ELF-1 (cell line): ENCODE data around the gene IKZF2.
A peak's percentile ranks its signal among the peaks of the same experiment; 100 is the strongest.

Source experiments
- DNase-seq: peaks from one replicate; pipeline ENCODE4 v3.0.0-alpha.2; 2016; ENCODE audit warnings: low read depth, low spot score

Gene IKZF2

DNA sequence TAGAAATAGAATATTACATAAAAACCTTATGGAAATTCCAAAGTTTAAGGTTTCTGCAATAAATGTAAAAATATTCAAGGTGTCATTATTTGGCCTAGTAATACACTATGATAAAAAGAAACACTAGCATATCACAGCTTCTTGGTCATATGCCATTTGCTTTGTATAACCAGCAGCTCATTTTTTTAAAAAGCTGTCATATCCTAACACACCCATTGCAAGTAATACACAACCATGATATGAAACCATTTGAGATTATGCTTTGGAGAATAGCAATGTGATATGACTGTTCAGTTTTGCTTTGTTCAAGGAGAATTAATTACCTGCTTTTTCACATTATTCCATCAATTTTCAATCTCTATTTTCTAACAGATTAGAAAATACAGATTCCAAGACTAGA is 149.0 kb downstream of the IKZF2 start:
- no peak for DNase-seq

DNA sequence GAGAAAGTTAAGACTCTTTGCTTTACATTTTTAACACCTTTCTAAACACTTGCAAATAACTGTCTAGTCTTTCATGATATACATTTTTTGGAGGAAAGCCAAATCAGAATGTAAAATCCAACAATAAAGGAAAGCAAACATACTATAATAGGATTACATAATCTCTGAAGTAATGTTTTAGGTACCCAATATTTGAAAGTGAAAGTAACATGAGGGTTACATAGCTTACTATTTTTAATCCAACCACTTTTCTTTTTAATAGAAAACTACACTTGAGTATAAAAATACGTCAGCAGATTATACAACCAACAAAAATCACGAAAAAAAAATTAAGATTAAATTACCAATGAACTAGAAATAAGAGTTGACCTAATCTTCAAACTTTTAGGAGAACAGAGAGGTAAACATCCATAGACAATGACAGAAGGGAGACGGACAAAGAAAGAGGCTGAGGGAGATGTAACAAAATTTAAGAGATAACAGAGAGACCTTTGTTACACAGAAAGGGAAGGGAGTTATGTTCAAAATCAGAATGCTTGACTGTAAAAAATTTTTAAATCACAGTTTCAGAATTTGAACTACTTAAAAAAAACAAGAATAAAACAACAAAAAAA is 150.0 kb downstream of the IKZF2 start:
- DNase-seq, result no peak

DNA sequence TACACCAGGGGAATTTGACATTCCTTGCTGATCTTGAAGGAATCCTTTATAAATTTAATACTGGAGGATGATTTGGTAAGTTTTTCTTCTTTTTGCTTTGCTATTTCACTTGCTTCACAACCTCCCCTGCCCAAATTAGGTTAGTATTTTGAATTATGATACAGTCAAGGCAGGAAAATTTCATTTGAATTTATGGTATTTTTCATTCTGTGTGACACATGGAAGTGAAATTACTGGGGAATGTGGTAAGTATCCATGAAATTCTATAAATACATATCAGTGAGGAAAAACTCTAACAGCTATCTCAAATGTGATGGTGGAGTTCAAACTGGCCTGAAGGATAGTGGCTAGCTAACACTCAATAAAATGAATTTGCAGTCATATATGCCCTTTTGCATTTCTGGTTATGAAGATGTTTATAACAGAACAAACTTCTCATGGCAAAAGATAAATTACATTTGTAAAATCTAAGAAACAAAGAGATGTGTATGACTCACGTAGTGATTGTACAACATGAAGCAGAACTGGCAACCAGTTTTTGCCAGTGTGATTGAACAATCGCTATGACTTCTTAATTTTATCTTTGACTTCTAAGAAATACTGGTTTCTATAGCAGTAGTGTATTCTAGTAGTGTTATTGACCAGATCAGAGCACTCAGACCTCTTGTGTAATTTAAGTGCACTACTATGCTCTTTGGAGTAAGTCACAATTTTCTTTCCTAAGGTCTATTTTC is 152.6 kb downstream of the IKZF2 start:
- DNase-seq, result no peak

DNA sequence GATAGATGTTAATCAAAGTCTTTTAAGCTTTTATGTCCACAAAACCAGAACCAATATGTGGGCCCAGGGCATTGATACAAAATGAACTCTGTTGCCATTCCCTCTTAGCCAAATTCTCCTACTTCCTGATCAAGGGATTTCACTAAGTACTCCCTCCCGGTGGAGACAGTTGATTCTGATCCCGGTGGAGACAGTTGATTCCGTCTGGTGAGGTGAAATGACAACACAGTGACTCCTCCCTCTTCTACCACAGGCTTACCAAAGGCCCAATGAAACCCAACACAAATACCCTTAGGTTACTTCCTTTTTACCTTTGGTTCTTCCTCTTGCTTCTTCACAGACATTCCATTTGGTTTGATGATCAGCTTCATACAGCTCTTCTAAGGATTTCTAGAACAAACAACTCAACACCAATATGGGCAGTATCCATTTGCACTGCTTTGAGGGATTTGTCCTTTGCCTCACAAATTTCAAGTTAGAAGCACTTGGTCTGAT is 153.8 kb downstream of the IKZF2 start:
- peak; percentile 79 for DNase-seq

DNA sequence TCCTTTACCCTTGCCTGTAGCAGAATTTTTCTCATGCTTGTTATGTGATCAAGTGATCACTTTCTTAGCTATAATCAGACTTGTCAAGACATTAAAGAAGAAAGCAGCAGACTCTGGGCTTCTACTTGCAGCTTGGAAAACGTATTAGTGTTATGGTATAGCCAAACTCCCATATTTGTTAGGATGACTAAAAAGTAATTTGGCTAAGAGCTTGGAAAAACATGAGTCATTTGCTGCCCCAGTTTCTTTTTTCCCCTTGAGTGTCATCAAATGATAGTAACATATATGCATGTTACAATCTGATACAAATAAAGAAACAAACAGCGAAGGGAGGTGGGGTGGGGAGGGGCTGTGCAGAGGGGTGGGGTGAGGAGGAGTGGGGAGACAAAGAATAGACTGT is 155.5 kb downstream of the IKZF2 start:
- no peak for DNase-seq

DNA sequence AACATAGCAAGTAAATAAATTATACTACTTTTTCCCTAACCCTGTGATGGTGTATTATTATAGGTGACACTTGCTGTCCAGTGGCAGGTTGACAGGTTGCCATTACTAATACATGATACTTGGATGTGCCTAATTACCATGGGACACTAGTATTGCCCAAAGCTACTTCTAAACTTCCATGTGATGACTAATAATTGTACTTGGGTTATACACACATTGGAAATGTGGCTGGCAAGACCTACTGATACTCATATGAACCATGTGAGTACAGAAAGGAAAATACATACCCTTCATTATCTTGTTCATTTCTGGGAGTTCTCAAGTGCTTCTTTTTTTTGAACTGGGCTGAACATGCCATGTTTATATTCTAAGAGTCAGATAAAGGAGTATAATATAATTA is 156.4 kb downstream of the IKZF2 start:
- no peak for DNase-seq

DNA sequence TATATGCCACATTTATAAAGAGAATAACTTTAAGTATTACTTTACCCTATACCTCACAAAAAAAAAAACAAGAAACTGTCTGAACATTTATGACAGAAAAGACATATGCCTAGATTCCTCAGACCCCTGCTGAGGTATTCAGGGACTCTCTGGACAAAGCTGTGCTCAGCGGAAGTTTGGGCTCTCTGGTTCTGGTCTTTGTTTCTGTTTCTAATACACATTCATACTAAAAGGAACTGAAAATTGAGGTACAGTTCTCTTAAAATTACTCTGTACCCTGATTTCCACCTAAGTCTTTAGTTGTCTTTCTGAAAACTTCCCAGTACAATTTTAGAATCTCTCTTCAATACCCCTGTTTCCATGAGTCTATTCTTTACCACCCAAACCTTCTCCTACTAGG is 160.3 kb downstream of the IKZF2 start:
- DNase-seq, result no peak

DNA sequence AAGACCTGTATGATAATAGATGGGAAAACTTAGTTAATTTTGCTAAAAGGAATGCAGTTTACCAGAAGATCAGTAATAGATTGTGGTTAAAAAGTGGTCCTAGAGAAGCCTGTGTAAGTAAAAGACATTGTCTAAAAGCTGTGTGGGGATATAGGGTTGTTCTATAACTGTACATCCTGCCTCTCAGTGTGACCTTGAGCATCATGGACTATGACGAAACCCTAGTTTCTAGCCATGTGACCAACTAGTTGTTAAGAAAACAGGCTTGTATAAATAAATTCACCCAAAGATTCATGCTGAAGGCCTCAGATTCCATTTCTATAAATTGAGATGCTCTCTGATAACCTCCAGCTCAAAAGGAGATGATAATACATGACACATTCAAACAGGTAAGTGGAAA is 160.7 kb downstream of the IKZF2 start:
- DNase-seq, result no peak

DNA sequence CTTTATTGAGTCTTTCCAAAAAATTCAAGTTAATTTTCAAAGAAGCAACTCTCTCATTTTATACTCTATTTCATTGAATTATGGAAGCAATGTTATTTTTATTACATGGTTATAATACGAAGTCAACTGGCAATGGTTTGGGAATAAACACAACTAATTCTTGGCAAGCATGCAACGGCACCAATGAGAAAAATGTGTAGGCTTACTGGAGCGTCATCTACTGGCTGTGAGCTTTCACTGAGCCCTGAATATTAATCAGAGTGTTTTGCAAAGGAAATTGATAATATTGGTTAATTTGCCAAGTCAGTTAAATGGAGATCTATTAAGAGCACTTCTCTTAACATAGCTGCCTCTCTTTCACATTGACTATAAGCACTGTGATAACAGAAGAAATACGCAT is 163.9 kb downstream of the IKZF2 start:
- no peak for DNase-seq

DNA sequence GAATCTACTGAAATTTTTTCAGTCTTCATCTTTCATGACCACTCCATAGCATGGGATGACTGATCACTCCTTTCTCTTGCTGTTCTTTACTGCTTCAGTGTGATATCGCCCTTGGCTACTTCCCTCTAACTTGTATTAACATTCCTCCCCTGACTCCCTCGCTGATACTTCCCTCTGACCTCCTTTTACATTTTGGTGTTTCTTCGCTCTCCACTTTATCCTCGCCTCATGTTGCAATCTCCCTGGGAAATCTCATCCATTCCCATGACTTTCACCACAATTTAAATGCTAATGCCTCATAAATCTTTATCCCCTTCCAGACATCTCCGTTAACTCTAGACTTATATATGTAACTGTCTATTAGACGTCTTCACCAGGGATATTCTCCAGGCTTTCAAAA is 167.3 kb downstream of the IKZF2 start:
- DNase-seq, result no peak

DNA sequence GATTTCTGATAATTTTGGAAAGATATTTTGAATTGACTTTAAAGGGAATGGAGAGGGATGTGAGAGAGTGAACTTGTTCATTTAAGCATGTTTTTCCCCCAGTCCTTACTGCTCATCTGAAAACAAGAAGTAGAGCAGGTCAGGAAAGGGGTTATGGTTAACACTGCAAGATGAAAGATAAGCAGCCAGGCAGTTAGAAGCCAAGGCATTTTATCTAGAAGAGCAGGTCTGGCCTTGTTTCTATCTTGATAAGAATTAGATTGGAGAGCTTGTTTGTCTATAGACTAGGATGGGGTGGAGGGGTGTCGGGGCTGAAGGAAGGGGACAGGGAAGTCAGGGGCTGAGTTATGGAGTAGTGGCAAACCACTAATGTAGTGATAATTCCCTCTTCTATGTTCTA is 171.6 kb downstream of the IKZF2 start:
- DNase-seq, result peak; percentile 38

DNA sequence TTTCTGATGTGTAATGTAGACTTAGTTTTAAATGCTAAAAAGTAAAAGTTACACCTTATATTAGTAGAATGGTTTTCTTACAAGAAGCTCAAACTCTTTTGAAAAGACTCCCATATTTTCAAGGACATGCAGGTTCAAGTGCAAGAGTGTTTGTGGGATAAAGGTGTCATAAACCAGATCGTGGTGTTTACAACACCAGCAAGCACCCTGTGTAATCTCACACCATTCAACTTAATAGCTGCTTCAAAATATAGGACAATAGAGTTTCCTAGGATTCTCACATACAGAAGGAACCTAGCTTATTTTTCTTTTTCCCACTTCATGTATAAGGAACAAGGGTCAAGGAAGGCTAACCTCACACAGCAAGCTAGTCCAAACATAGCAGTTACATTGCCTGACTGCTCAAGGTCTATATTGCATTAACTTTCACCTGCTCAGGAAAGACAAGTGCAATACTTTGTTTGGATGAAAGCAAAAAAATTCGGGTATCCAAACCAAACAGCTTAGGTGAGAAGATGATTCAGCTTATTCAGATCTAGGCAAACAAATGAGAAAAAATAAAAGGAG is 172.3 kb downstream of the IKZF2 start:
- no peak for DNase-seq

DNA sequence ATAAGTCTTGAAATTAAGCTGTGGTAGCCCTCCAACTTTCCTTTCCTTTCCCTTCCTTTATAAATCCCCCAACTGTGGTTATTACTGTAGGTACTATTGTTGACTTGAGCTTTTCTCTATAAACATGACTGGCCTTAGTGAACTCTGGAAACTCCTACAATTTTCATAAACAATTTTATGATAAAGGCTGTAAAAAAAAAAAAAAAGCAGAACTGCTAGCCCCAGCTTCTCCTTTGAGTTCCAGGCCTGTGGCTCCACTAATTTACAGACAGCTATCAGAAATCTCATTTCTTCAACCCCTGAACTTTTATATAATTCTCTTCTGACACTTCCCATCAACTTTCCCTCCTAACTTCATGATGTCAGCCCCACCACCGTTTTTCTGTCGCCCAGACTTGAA is 174.3 kb downstream of the IKZF2 start:
- no peak for DNase-seq

DNA sequence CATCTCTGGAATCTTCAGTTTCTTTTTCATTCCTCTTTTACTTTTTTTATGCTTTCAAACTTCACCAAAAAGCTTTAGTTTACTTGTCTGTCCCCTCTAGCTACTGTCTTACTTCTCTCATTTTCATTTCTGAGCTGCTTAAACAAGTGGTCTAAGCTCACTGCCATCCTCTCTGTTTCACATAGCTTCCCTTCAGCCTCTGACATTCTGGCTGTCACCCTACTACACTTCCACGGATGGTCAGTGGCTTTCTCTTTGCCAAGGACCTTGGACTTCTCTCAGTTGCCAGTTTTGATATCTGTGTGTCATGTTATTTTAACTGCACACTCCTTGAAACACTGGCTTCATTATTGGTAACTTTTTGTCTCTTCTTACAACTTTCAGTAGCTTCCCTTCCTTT is 176.1 kb downstream of the IKZF2 start:
- no peak for DNase-seq

DNA sequence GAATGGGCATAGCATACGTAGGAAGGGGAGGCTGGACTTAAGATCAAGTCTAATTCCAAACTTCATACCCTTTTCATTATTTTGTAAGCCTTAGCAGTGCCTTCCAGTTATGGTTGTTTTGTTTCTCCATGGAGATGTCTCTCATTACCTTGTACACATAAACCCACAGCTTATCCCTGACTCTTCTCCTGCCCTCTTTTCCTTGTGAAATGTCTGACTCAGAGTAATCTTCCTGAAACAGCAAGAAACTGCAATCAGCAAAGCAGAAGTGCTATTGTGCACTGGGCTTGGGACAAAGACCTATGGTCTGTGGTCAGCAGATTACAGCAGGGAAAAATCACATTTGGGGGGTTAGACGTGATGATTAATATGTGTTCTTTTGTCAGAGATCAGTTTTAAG is 176.7 kb downstream of the IKZF2 start:
- DNase-seq, result no peak

DNA sequence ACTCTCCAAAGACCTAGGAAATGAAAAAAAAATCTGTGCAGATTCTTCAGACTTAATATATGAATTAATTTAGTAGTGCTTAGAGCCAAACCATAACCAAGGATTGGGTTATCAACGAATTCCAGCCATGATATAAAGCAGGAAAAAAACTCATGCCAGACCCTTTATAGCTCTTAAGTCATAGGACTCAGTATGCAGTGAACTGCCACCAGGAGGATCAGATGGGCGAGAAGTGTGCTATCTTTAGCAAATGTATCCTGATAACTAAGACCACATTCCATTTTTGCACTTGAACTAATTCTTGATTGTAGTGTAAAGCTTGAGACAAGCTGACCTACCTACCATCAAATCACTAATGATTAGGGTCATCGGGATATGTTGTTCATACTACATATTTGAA is 178.1 kb downstream of the IKZF2 start:
- no peak for DNase-seq

DNA sequence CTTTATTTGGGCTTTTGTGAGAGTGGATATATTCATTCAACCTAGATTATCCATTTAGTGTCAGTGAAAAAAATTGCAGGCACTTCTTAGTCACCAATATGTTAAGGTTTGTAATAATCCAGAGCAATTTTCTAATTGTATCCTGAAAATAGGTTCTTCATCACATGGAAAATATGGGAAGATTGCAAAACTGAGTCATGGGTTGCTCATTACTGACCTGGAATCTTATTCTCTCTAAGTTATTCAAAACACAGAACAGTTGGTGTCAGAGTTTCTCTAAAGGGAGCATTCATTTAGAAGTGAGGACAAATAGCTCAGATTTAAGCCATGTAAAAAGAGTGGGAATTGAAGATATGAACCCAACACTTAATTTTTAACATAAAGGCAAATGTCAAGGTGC is 181.3 kb downstream of the IKZF2 start:
- DNase-seq, result no peak

DNA sequence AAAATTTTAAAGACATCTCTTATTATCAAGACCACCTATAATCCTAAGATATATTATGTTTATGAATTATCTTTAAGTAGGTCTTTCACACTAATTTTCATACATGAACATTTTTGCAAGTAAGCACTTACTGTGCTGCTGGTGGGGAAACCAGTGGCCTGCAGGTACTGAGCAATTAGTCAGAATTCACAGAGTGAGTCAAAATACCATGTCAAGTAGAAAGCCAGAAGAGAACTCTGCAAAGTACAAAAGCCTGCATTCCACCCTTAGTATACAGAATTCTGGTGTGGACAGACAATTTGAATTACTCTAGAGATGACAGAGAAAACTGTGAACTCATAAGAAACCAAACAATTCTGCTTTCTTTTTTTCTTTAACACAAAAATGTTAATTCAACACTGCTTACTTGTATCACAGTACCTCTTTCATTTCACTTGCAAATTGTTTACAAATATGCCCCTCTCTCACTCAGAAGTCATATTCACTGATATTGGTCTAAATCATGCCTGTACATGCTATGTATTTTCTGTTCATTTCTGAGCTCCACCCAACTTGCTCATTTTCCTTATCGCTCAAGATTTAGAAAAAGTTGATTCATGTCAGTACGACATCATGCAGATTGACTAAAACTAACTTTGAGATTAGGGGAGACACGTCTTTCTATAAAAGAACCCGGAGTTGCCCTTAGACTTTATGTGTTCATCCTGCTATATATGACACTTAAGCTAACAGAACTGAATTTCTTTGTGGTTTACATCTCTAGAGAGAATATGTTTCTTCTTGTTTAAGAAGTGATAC is 182.9 kb downstream of the IKZF2 start:
- peak; percentile 22 for DNase-seq

DNA sequence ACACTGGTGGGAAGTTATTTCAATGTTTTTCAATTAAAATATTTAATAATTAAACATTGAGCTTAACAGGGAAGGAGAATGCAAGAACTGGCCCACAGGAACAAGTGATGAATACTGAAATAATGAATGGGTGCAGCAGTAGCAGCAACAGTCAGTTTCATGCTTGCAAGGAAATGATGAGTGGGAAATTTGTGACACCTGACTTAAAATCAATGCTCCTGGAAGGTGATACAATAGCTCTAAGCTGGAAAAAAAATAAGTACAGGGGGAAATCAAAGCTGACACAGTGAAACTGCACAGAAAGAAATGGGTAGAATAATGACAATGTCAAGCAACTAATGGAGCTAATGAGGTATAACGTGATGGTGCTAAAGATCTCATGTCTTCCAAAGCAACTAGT is 184.5 kb downstream of the IKZF2 start:
- no peak for DNase-seq

DNA sequence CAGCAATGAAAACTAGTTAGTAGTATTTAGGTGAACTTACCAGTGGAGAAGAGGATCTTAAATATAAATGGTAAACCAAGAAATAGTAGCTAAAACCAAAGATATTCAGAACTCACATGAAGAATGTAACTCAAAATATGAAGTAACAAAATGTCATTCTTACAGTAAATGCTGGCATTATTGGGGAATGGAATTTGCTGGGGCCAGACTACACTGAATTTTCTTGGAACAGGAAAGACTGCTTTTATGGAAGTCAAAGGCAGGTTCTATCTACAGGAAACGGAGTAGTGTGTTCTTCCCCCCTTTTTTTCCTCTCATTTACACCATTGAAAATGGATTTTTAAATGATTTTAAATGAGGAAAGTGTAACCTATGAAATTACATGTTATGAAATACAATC is 188.7 kb downstream of the IKZF2 start:
- DNase-seq, result no peak

DNA sequence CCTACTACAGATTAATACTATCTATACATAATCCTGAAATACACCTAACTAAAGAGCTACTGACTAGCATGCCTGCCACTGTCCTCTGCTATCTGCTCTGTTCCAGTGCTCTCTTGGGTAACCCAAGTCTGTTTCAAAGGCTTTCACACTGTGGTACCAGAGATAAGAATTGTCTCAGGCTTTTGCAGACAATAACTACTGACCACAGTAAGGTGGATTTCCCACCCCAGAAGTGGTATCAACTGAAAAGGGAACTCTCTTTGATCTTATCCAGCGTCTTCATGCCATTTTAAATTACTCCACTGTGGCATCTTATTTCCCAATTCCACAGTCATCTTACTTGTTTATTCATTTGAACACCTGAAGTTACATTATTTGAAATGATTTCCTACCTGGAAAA is 190.2 kb downstream of the IKZF2 start:
- no peak for DNase-seq

DNA sequence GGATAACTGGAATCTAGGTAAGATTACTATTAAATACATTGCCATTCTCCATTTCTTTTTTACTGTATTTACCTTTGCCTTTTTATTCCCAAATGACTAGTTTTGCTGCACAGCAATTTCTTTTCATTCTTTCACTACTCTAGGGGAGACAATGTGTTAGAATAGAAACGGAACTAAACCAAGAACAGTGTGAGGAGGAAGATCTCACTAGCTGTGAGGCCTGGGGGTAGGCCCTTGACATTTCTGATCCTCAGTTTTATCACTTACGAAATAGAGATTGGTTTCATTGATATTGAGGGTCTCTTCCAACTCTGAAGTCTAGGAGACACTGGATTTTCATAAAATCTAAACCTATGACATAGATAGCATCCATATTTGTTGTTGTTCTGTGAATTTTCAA is 191.1 kb downstream of the IKZF2 start:
- no peak for DNase-seq
